DOHH2 (cell line): ENCODE results near the gene TMCC3.
A peak's percentile ranks its signal among the peaks of the same experiment; 100 is the strongest.

ENCODE experiments used
- H3F3A ChIP-seq: fragments of 200-600 bp; sonication (generic), shearing (Covaris generic); 2 replicates; pipeline ENCODE4 v1.6.0; 2016; ENCODE audit warnings: antibody characterized with exemption, mild to moderate bottlenecking; ENCODE audit not compliant: control insufficient read depth, insufficient read depth
- H3K27ac ChIP-seq: fragments of 200-600 bp; sonication (generic); 2 replicates; pipeline ENCODE4 v1.5.1; 2014; ENCODE audit warnings: low read depth, mild to moderate bottlenecking, low read length, moderate library complexity
- H3K27me3 ChIP-seq: fragments of 200-600 bp; sonication (generic); 2 replicates; pipeline ENCODE4 v1.6.1; 2014; ENCODE audit warnings: mild to moderate bottlenecking, low read length, mixed read lengths; ENCODE audit not compliant: control insufficient read depth
- H3K36me3 ChIP-seq: fragments of 200-600 bp; sonication (generic); 2 replicates; pipeline ENCODE4 v1.6.1; 2014; ENCODE audit warnings: mild to moderate bottlenecking, low read length, moderate library complexity, mixed read lengths; ENCODE audit not compliant: control insufficient read depth
- H3K4me1 ChIP-seq: fragments of 200-600 bp; sonication (generic); 2 replicates; pipeline ENCODE4 v1.6.1; 2014; ENCODE audit warnings: mild to moderate bottlenecking, low read length, mixed read lengths; ENCODE audit not compliant: control insufficient read depth
- H3K4me2 ChIP-seq: fragments of 200-600 bp; sonication (generic); 2 replicates; pipeline ENCODE4 v1.6.0; 2014; ENCODE audit warnings: mild to moderate bottlenecking, low read length, moderate library complexity
- H3K4me3 ChIP-seq: fragments of 200-600 bp; sonication (generic); 2 replicates; pipeline ENCODE4 v1.5.1; 2014; ENCODE audit warnings: mild to moderate bottlenecking, low read length, mixed read lengths
- H3K79me2 ChIP-seq: fragments of 200-600 bp; sonication (generic); 2 replicates; pipeline ENCODE4 v1.6.1; 2014; ENCODE audit warnings: mild to moderate bottlenecking, low read length, mixed read lengths; ENCODE audit not compliant: control insufficient read depth
- H3K9me2 ChIP-seq: fragments of 200-600 bp; sonication (generic); replicated peaks from 2 replicates; pipeline ENCODE4 v1.6.1; 2014; ENCODE audit warnings: mild to moderate bottlenecking, low read length, mixed read lengths; ENCODE audit not compliant: control insufficient read depth
- H3K9me3 ChIP-seq: fragments of 200-600 bp; sonication (generic); 2 replicates; pipeline ENCODE4 v1.6.1; 2014; ENCODE audit warnings: antibody characterized with exemption, low read length, mixed read lengths; ENCODE audit not compliant: control insufficient read depth, insufficient read depth
- H4K20me1 ChIP-seq: fragments of 200-600 bp; sonication (generic); 2 replicates; pipeline ENCODE4 v1.6.0; 2014; ENCODE audit warnings: low read depth, mild to moderate bottlenecking, antibody characterized with exemption, low read length, moderate library complexity; ENCODE audit not compliant: control insufficient read depth, insufficient read depth
- EZH2phosphoT487 ChIP-seq: fragments of 200-600 bp; sonication (generic); IDR thresholded peaks from 2 replicates; pipeline ENCODE4 v1.6.1; 2017; ENCODE audit warnings: borderline replicate concordance, mild to moderate bottlenecking, antibody characterized with exemption, low read length, moderate library complexity, mixed read lengths
- TF ChIP-seq, protein P1 (sequence below): fragments of 200-600 bp; sonication (generic); IDR thresholded peaks from one replicate; pipeline ENCODE4 v1.5.1; 2014; ENCODE audit warnings: antibody characterized with exemption, mild to moderate bottlenecking, low read depth, low read length; ENCODE audit not compliant: poor library complexity, severe bottlenecking

The TMCC3 gene, protein sequence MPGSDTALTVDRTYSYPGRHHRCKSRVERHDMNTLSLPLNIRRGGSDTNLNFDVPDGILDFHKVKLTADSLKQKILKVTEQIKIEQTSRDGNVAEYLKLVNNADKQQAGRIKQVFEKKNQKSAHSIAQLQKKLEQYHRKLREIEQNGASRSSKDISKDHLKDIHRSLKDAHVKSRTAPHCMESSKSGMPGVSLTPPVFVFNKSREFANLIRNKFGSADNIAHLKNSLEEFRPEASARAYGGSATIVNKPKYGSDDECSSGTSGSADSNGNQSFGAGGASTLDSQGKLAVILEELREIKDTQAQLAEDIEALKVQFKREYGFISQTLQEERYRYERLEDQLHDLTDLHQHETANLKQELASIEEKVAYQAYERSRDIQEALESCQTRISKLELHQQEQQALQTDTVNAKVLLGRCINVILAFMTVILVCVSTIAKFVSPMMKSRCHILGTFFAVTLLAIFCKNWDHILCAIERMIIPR

DNA sequence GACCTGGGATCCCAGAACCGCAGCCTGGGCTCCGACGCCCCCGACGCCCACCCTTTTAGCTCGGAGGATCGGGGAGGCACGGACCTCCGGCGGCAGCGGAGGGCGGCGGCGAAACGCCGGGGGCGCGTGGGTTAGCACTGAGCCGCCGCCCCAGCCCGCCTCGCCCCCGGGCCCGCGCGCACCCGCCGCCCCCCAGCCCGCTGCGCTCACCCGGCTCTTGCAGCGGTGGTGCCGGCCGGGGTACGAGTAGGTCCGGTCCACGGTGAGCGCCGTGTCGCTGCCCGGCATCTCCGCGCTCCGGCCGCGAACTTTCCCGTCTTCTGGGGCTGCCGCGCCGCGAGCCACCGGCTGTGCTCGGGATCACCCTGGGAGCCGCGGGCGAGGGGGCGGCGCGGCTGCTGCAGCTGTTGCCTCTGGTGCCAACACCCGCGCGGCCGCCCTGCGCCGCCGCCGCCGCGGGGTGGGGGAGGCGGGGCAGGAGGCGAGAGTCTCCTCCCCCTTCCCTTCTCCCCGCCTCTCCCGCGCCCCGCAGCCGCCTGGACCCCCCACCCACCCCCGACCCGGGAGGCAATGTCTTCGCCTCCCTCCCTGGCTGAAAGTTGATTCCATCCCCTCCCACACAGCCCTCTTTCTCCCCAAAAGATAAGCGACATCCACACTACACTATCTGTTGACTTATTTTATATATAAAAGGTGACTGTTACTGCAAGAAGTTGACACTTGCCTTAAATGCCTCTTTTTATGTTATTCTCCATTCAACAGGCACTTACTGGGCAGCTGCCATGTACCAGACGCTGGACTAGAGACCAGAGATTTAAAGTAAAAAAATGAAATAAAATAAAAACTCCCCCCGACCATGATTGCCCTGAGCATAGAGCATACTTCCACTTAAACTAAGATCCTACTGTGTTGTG lies at the start of gene TMCC3:
Gene TMCC3, minus strand, starts transcription at position 415 of the 914 bp plus-strand sequence. Its CDS starts 127 bp downstream, at position 288.
- Histone ChIP-seq H3K27ac (no peak within 1 kb of the TSS), H3F3A (no peaks in the 10 kb centered on the region), H3K9me2 (no peaks in the 10 kb centered on the region), H3K27me3 (peaks cover 49% of the 10 kb centered on the region), H3K79me2 (no peaks in the 10 kb centered on the region), H4K20me1 (no peaks in the 10 kb centered on the region), H3K9me3 (no peaks in the 10 kb centered on the region), H3K4me3 (peak within 1 kb of the TSS; percentile 59), H3K36me3 (no peaks in the 10 kb centered on the region), H3K4me1 (peaks cover 4% of the 10 kb centered on the region; the same call in 1 of the 2 replicates), H3K4me2 (peak within 1 kb of the TSS; percentile 57)
- TF ChIP-seq, protein P1, sequence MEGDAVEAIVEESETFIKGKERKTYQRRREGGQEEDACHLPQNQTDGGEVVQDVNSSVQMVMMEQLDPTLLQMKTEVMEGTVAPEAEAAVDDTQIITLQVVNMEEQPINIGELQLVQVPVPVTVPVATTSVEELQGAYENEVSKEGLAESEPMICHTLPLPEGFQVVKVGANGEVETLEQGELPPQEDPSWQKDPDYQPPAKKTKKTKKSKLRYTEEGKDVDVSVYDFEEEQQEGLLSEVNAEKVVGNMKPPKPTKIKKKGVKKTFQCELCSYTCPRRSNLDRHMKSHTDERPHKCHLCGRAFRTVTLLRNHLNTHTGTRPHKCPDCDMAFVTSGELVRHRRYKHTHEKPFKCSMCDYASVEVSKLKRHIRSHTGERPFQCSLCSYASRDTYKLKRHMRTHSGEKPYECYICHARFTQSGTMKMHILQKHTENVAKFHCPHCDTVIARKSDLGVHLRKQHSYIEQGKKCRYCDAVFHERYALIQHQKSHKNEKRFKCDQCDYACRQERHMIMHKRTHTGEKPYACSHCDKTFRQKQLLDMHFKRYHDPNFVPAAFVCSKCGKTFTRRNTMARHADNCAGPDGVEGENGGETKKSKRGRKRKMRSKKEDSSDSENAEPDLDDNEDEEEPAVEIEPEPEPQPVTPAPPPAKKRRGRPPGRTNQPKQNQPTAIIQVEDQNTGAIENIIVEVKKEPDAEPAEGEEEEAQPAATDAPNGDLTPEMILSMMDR = no peak
- no peak; the same call in 1 of the 2 replicates for TF ChIP-seq EZH2phosphoT487

DNA sequence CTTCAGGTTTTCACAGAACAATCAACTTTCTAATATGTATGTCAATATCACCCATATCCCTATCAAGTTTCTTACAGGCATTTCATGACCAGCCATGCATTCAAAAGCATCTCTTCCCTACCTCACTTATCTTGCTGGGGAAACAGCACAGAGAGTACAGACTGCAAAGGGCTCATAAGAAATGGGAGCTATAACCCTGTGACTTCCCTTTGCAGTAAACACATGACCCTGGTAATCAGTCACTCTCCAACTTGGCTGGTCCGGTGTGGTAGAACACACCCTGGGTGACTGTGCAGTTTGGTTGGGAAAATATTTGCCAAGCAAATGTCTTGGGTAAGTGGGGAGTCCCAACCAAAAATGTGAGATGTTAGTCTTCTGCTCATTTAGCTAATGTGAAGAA lies 49.4 kb upstream of the TMCC3 start:
- H4K20me1 ChIP-seq = no peaks in the 10 kb centered on the region
- no peaks in the 10 kb centered on the region for H3K9me2 ChIP-seq
- H3F3A ChIP-seq = no peaks in the 10 kb centered on the region
- H3K4me2 ChIP-seq = no peak overlapping the region
- H3K27me3 ChIP-seq = no peaks in the 10 kb centered on the region
- no peaks in the 10 kb centered on the region for H3K9me3 ChIP-seq
- H3K36me3 ChIP-seq = no peaks in the 10 kb centered on the region
- H3K27ac ChIP-seq = no peak overlapping the region
- no peak overlapping the region for H3K4me3 ChIP-seq
- H3K79me2 ChIP-seq = no peaks in the 10 kb centered on the region
- peaks cover 7% of the 10 kb centered on the region for H3K4me1 ChIP-seq
- TF ChIP-seq, protein P1 = no peak
- TF ChIP-seq EZH2phosphoT487 = no peak

DNA sequence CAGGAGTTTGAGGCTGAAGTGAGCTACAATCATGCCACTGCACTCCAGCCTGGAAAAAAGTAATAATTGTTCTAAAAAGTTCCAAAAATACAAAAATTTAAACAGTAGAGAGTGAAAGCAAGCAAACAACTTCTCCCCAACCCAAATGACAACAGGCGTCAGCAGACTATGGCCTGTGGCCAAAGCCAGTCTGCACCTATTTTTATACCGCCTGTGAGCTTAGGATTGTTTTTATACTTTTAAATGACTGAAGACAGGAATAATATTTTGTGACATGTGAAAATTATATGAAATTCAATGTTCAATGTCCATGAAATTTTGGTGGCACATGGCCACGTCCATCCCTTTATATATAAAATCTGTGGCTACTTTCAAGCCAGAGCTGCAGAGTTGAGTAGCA lies 48.2 kb upstream of the TMCC3 start:
- H3K27me3 ChIP-seq = no peaks in the 10 kb centered on the region
- H3K9me2 ChIP-seq = no peaks in the 10 kb centered on the region
- no peaks in the 10 kb centered on the region for H4K20me1 ChIP-seq
- no peaks in the 10 kb centered on the region for H3K4me1 ChIP-seq
- H3K36me3 ChIP-seq = no peaks in the 10 kb centered on the region
- no peaks in the 10 kb centered on the region for H3K79me2 ChIP-seq
- TF ChIP-seq EZH2phosphoT487 = no peak
- TF ChIP-seq, protein P1 = no peak
- no peak overlapping the region for H3K27ac ChIP-seq
- H3K9me3 ChIP-seq = no peaks in the 10 kb centered on the region
- no peak overlapping the region for H3K4me2 ChIP-seq
- H3K4me3 ChIP-seq = no peak overlapping the region
- no peaks in the 10 kb centered on the region for H3F3A ChIP-seq
